ENCODE measurements around the gene BBOX1. TPM values are rescaled to one million over a fixed set of nuclear protein-coding genes. Genes with fewer than 3 reads are reported as not detected.

The BBOX1 gene
- total RNA-seq, 1 experiment from 2014 or later: not detected

DNA sequence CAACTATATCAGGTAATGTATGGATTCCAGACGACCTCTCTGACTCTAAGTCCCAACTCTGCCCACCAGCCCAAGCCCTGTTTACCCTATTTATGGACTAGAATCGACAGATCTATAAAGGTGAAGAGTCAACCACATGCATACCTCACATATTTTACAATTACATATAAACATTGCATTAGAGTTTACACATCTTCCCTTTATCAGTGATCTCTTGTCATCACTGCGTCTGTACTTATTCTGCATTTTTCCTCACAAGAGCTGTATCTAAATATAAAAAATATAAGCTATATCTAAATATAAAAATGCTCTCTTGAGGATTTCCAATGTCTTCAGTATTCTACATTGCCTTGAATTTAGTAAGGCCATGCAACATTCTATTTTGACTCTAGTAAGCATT lies 38.2 kb upstream of the BBOX1 start:
- no TSS peak for BruUV-seq (replicated peaks)
- TF ChIP-seq, protein P1, sequence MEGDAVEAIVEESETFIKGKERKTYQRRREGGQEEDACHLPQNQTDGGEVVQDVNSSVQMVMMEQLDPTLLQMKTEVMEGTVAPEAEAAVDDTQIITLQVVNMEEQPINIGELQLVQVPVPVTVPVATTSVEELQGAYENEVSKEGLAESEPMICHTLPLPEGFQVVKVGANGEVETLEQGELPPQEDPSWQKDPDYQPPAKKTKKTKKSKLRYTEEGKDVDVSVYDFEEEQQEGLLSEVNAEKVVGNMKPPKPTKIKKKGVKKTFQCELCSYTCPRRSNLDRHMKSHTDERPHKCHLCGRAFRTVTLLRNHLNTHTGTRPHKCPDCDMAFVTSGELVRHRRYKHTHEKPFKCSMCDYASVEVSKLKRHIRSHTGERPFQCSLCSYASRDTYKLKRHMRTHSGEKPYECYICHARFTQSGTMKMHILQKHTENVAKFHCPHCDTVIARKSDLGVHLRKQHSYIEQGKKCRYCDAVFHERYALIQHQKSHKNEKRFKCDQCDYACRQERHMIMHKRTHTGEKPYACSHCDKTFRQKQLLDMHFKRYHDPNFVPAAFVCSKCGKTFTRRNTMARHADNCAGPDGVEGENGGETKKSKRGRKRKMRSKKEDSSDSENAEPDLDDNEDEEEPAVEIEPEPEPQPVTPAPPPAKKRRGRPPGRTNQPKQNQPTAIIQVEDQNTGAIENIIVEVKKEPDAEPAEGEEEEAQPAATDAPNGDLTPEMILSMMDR (conservative IDR thresholded peaks at IDR 0.05; ENCODE audit: low read depth, low read length): no peak
- no peak for TF ChIP-seq EZH2 (IDR thresholded peaks at IDR 0.05; ENCODE audit: borderline replicate concordance, low read depth, low read length, poor library complexity, severe bottlenecking)
- intact Hi-C loops (cut with micrococcal nuclease; ENCODE audit: unreplicated experiment): no loop called here
- Histone ChIP-seq H3K9me3 (ENCODE audit: low read depth, low read length, poor library complexity, severe bottlenecking) (no peaks in the 10 kb centered on the region), H3K36me3 (ENCODE audit: insufficient read depth, low read length, poor library complexity, severe bottlenecking) (no peaks in the 10 kb centered on the region), H3K27ac (ENCODE audit: low read depth, low read length, poor library complexity, severe bottlenecking) (no peak overlapping the region), H3K27me3 (replicated peaks; ENCODE audit: insufficient read depth, low read depth, low read length, poor library complexity) (peaks cover 65% of the 10 kb centered on the region), H3K4me3 (ENCODE audit: low read depth, low read length, poor library complexity, severe bottlenecking) (no peak overlapping the region), H3K4me1 (ENCODE audit: insufficient read depth, low read length, poor library complexity, severe bottlenecking) (no peaks in the 10 kb centered on the region)
- ChIA-PET CTCF (no interaction called here), POLR2A (ENCODE audit: low non-redundant PET) (interaction anchor here (0.6 kb wide), 1 partner anchor 150 kb away, joined by 7 read pairs; no protein-coding TSS in a partner anchor)
- DNase-seq (ENCODE audit: low spot score): no peak

DNA sequence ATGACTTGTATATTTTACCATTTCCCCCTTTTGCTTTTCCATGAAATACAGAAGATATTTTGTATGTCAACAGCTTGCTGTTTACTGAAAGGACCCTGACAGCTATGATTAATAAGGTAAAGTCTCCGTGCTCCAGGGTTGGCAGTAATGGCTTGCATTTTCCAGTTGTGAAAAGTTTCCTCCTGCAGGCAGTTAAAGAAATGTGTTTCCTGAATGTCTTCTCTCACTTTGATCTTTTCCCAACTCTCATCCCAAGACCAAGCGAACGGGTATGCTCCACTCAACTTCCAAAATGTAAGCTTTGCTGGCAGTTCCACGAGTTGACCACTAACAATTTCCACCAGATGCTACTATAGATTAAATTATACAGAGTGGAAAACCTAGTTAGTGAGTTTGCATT lies 37.8 kb upstream of the BBOX1 start:
- peaks cover 64% of the 10 kb centered on the region for H3K27me3 ChIP-seq (replicated peaks; ENCODE audit: insufficient read depth, low read depth, low read length, poor library complexity)
- CTCF ChIA-PET: no interaction called here

DNA sequence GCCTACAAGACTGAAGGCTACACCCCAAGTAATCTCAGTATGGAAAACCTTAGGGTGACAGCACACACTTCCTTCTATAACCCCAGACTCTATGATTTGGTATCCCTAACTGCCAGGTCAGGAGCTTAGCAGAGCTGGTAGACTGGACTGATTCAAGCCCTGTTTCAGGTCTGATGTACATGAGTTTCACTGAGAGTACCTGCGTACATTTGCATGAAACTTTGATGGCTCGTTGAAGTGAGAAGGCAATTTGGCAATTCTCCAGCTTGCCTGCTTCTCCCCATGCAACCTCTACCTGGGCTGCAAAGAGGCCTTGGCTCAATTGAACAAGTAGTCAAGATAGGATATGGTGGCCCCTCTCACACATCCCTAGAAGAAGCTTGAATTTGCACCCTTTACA lies 36.5 kb upstream of the BBOX1 start:
- intact Hi-C loops (cut with micrococcal nuclease; ENCODE audit: unreplicated experiment): no loop called here
- TF ChIP-seq EZH2 (IDR thresholded peaks at IDR 0.05; ENCODE audit: borderline replicate concordance, low read depth, low read length, poor library complexity, severe bottlenecking): no peak
- TF ChIP-seq, protein P1 (conservative IDR thresholded peaks at IDR 0.05; ENCODE audit: low read depth, low read length): no peak
- Histone ChIP-seq H3K36me3 (ENCODE audit: insufficient read depth, low read length, poor library complexity, severe bottlenecking) (no peaks in the 10 kb centered on the region), H3K4me3 (ENCODE audit: low read depth, low read length, poor library complexity, severe bottlenecking) (no peak overlapping the region), H3K4me1 (ENCODE audit: insufficient read depth, low read length, poor library complexity, severe bottlenecking) (no peaks in the 10 kb centered on the region), H3K9me3 (ENCODE audit: low read depth, low read length, poor library complexity, severe bottlenecking) (no peaks in the 10 kb centered on the region), H3K27me3 (replicated peaks; ENCODE audit: insufficient read depth, low read depth, low read length, poor library complexity) (peaks cover 58% of the 10 kb centered on the region), H3K27ac (ENCODE audit: low read depth, low read length, poor library complexity, severe bottlenecking) (no peak overlapping the region)
- BruUV-seq (replicated peaks): no TSS peak
- CTCF ChIA-PET: no interaction called here
- POLR2A ChIA-PET (ENCODE audit: low non-redundant PET): no interaction called here
- no peak for DNase-seq (ENCODE audit: low spot score)

More for the DNA sequence above, 37.8 kb upstream of the BBOX1 start:
- TF ChIP-seq, protein P1 (conservative IDR thresholded peaks at IDR 0.05; ENCODE audit: low read depth, low read length): no peak
- Histone ChIP-seq H3K36me3 (ENCODE audit: insufficient read depth, low read length, poor library complexity, severe bottlenecking) (no peaks in the 10 kb centered on the region), H3K9me3 (ENCODE audit: low read depth, low read length, poor library complexity, severe bottlenecking) (no peaks in the 10 kb centered on the region), H3K4me3 (ENCODE audit: low read depth, low read length, poor library complexity, severe bottlenecking) (no peak overlapping the region), H3K27ac (ENCODE audit: low read depth, low read length, poor library complexity, severe bottlenecking) (no peak overlapping the region), H3K4me1 (ENCODE audit: insufficient read depth, low read length, poor library complexity, severe bottlenecking) (no peaks in the 10 kb centered on the region)
- no peak for DNase-seq (ENCODE audit: low spot score)
- POLR2A ChIA-PET (ENCODE audit: low non-redundant PET): interaction anchor here (0.6 kb wide), 1 partner anchor 150 kb away, joined by 7 read pairs; no protein-coding TSS in a partner anchor
- intact Hi-C loops (cut with micrococcal nuclease; ENCODE audit: unreplicated experiment): no loop called here
- no TSS peak for BruUV-seq (replicated peaks)

All from A673 (cell line).